Measurements from ENCODE around the gene SH2D6. TPM values are rescaled to one million over a fixed set of nuclear protein-coding genes. Genes with fewer than 3 reads are reported as not detected.

The SH2D6 gene
- total and polyA plus RNA-seq, 2 experiments from 2014 or later: 0.31 TPM; not detected in 1

- no peak overlapping the region for H3K4me2 ChIP-seq (ENCODE audit: unreplicated experiment)
- in situ Hi-C loops (cut with MboI): no loop called here
- 97 to 98% methylated on average over 8 of the region's 8 CpGs for WGBS, 2 experiments (ENCODE audit: low coverage in 1 of 2, low lambda C conversion rate in 2 of 2, missing lambda C conversion rate in 2 of 2)
Observed at GRCh38 chr2:85401844-85402243, 16.7 kb upstream of the SH2D6 start.

GRCh38 chr2:85405201-85406059, 13.1 kb upstream of the SH2D6 start:
- peak overlapping the region; percentile 63 for H3K9ac ChIP-seq
- WGBS, 2 experiments (ENCODE audit: low coverage in 1 of 2, low lambda C conversion rate in 2 of 2, missing lambda C conversion rate in 2 of 2): 24 to 31% methylated on average over 15 of the region's 15 CpGs
- peak overlapping the region; percentile 67 for H3K4me2 ChIP-seq (ENCODE audit: unreplicated experiment)
- in situ Hi-C loops (cut with MboI): no loop called here
- peaks cover 17% of the 10 kb centered on the region for H3F3A ChIP-seq (ENCODE audit: insufficient read depth)
- H2AFZ ChIP-seq: peak overlapping the region; percentile 45; the same call in 1 of the 2 replicates
- peak; percentile 90 for DNase-seq
- H3K4me3 ChIP-seq: peak overlapping the region; percentile 51
- no peaks in the 10 kb centered on the region for H4K20me1 ChIP-seq (ENCODE audit: insufficient read depth)
- peak overlapping the region; percentile 73 for H3K27ac ChIP-seq
- peaks cover 29% of the 10 kb centered on the region for H3K4me1 ChIP-seq (ENCODE audit: insufficient read depth)
- TF ChIP-seq EZH2 (IDR thresholded peaks at IDR 0.05; ENCODE audit: insufficient read depth, poor library complexity, severe bottlenecking) (no peak), EZH2phosphoT487 (IDR thresholded peaks at IDR 0.05; ENCODE audit: insufficient read depth, low read depth) (no peak)
- no peaks in the 10 kb centered on the region for H3K36me3 ChIP-seq (ENCODE audit: low read depth)
- peaks cover 65% of the 10 kb centered on the region for H3K79me2 ChIP-seq (ENCODE audit: insufficient read depth)
- H3K9me3 ChIP-seq (ENCODE audit: low read depth): no peaks in the 10 kb centered on the region
- no peaks in the 10 kb centered on the region for H3K27me3 ChIP-seq (replicated peaks; ENCODE audit: insufficient read depth)
- H3K9me2 ChIP-seq (ENCODE audit: insufficient read depth): no peaks in the 10 kb centered on the region

More at GRCh38 chr2:85401844-85402243, 16.7 kb upstream of the SH2D6 start:
- Histone ChIP-seq H3K79me2 (ENCODE audit: insufficient read depth) (peaks cover 32% of the 10 kb centered on the region), H3F3A (ENCODE audit: insufficient read depth) (peaks cover 17% of the 10 kb centered on the region), H3K27ac (no peak overlapping the region), H3K36me3 (ENCODE audit: low read depth) (0 out of 2 replicates have a peak, but pooled peaks cover 3% of the 10 kb centered on the region), H3K9me2 (ENCODE audit: insufficient read depth) (no peaks in the 10 kb centered on the region), H3K4me3 (no peak overlapping the region), H3K27me3 (replicated peaks; ENCODE audit: insufficient read depth) (no peaks in the 10 kb centered on the region), H2AFZ (no peak overlapping the region), H4K20me1 (ENCODE audit: insufficient read depth) (no peaks in the 10 kb centered on the region), H3K4me1 (ENCODE audit: insufficient read depth) (peaks cover 13% of the 10 kb centered on the region), H3K9ac (no peak overlapping the region), H3K9me3 (ENCODE audit: low read depth) (no peaks in the 10 kb centered on the region)
- TF ChIP-seq EZH2phosphoT487 (IDR thresholded peaks at IDR 0.05; ENCODE audit: insufficient read depth, low read depth) (no peak), EZH2 (IDR thresholded peaks at IDR 0.05; ENCODE audit: insufficient read depth, poor library complexity, severe bottlenecking) (no peak)
- DNase-seq: no peak

GRCh38 chr2:85409845-85410583, 8.5 kb upstream of the SH2D6 start, which contains the start of gene CAPG:
TSS of gene CAPG (minus strand) at chr2:85410366. CDS start at chr2:85402145, 8,221 bp downstream.
- peak within 1 kb of the TSS; percentile 44 for H3K4me3 ChIP-seq
- in situ Hi-C loops (cut with MboI): no loop called here
- H3K4me1 ChIP-seq (ENCODE audit: insufficient read depth): peaks cover 45% of the 10 kb centered on the region
- peak within 1 kb of the TSS; percentile 22 for H2AFZ ChIP-seq
- peak within 1 kb of the TSS; percentile 69 for H3K27ac ChIP-seq
- no peaks in the 10 kb centered on the region for H3K36me3 ChIP-seq (ENCODE audit: low read depth)
- 22 to 29% methylated on average over 10 to 12 of the region's 12 CpGs for WGBS, 2 experiments (ENCODE audit: low coverage in 1 of 2, low lambda C conversion rate in 2 of 2, missing lambda C conversion rate in 2 of 2)
- peak; percentile 57 for DNase-seq
- H3K9ac ChIP-seq: peak within 1 kb of the TSS; percentile 64
- no peaks in the 10 kb centered on the region for H3K9me2 ChIP-seq (ENCODE audit: insufficient read depth)
- peaks cover 65% of the 10 kb centered on the region for H3K79me2 ChIP-seq (ENCODE audit: insufficient read depth)
- H3F3A ChIP-seq (ENCODE audit: insufficient read depth): peaks cover 23% of the 10 kb centered on the region
- H4K20me1 ChIP-seq (ENCODE audit: insufficient read depth): no peaks in the 10 kb centered on the region
- H3K27me3 ChIP-seq (replicated peaks; ENCODE audit: insufficient read depth): no peaks in the 10 kb centered on the region
- no peaks in the 10 kb centered on the region for H3K9me3 ChIP-seq (ENCODE audit: low read depth)
- TF ChIP-seq EZH2 (IDR thresholded peaks at IDR 0.05; ENCODE audit: insufficient read depth, poor library complexity, severe bottlenecking) (no peak), EZH2phosphoT487 (IDR thresholded peaks at IDR 0.05; ENCODE audit: insufficient read depth, low read depth) (no peak)
- H3K4me2 ChIP-seq (ENCODE audit: unreplicated experiment): peak within 1 kb of the TSS; percentile 67

Data from GM23248 (cell line).